LHCN-M2 (cell line): ENCODE data around the gene INPP4B. TPM values are rescaled to one million over a fixed set of nuclear protein-coding genes. Genes with fewer than 3 reads are reported as not detected.

Experiments used
- DNase-seq: peaks from one replicate; pipeline ENCODE4 v3.0.0-alpha.2; 2012; ENCODE audit warnings: low read depth
- total RNA-seq: library from RNA; depleted of rRNA; stranded (reverse); fragments of >200 nt; gene quantifications from 2 replicates; pipeline ENCODE4 v1.2.3, GENCODE V29; 2014

INPP4B gene
- total RNA-seq, 1 experiment from 2014 or later: 23.0 TPM

DNA sequence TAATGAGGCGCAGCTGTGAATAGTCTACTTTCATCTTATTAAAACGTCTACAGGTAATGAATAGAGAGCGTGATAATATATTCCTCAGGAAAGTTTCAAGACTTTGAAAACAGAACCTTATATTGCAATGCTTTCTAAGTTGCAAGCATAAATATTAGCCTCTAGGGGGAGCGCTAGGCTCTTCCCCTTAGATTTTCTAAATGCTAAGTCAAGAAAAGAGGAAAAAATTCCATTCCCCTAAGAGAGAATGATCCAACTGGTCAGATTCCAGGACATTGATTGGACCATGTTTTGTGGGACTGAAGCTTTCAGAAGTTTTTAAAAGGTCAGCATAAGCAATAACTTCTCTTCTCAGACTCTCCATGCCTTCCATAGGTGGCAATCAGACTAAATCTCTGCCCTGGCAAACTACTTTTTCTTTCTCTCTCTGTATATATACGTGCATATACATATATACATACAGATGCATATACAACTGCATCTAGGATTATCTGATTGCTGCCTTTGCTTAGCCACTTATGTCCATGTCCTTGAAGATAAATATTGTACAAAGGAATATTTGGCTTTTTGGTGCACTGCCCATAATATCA, 492.9 kb downstream of the INPP4B start:
- DNase-seq: peak; percentile 73

GRCh38 chr4:142352712-142353111, 493.4 kb downstream of the INPP4B start:
- DNase-seq: no peak

- DNase-seq: no peak
Measured at GRCh38 chr4:142351958-142352357, 494.1 kb downstream of the INPP4B start.

GRCh38 chr4:142350871-142351270, 495.2 kb downstream of the INPP4B start:
- peak; percentile 80 for DNase-seq

DNA sequence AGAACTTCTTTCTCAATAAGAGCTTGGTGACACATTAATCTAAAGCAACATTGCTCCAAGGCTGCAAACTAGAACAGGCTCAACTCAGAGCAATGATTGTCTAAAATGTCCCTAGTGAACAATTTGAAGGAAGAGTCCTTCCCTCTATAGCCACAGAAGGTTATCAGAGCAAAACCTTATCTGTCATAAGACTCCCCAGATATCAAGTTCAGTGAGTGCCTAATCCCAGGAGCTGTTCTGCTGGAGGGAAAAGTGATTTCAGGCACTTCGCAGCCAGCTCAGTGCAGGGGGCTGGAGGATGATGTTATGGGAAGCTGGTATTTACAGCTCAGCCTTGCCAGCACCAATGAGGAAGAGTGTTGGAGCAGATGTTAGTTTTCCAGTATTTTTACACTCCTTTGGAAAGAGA, 497.5 kb downstream of the INPP4B start:
- DNase-seq: no peak

GRCh38 chr4:142347241-142347640, 498.9 kb downstream of the INPP4B start:
- DNase-seq: no peak

DNA sequence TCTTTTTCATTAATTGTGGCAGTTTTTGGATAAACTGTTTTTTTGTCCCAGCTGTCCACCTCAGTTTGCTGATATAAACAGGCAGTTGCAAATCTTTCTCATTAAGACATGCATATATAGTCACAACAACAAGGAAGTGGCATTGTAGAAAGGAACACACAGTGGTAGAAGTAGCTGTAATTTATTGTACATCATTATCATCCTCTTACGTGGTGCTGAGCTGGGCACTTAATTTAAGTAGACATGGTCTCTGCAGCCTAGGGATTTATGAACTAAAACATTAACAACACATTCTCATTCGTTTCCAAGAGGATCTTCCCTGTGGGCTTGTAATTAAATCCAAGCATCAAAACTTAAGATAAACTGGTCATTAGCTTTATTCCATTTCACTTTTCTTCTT, 500.2 kb downstream of the INPP4B start:
- DNase-seq: no peak

DNA sequence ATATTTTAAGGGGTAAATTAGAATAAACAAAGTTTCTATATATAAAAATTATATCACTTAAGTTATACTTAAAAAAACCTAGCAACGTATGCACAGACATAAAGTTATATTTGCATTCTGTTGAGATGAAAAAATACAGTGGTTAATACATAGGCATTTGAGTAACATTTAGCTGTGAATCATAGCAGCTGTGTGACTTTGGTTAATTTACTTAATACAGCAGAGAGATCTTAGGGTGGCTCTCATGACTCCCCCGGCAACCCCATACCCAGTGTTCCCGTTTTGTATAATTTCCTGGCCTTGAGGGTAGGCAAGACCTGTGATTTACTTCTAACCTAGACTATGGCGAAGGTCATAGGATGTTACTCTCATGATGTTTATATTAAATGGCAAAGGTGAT, 504.8 kb downstream of the INPP4B start:
- DNase-seq: peak; percentile 26

DNA sequence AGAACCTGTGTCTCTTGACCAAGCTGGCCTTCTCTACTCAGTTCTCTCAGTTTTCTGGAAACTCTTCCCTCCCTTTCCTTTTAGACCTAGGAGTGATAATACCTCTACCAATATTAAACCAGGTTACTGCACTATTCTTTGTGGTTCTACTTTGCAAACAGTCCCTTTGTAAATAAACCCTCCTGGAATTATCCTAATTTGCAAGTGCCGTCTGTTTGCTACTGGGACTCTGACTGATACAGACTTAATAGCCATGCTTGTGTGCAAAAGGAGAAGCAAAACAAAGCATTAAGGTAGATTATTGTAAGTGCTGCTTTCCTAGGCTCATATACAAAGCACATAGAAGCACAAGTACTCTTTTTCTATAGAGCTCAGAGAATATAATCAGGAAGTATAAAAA, 507.0 kb downstream of the INPP4B start:
- no peak for DNase-seq

- DNase-seq: no peak
Measured at GRCh38 chr4:142336251-142336934, 509.7 kb downstream of the INPP4B start.

DNA sequence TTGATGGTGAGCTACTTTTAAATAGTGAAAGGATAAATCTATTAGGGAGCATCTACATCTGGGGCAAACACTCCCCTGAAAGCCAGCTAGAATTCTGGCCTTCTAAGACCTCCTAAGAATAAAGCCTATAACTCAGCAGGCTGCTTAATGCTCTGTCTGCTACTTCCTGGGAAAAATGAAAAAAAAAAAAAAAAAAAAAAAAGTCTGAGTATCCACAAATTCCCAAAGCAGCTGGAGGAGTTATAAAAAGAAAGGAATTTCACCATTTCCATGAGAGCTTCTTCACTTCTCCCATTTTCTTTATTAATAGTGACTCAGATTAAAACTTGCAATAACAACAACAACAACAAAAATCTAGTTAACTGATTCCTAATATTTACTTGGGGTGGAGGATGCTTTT, 511.2 kb downstream of the INPP4B start:
- DNase-seq: peak; percentile 32

DNA sequence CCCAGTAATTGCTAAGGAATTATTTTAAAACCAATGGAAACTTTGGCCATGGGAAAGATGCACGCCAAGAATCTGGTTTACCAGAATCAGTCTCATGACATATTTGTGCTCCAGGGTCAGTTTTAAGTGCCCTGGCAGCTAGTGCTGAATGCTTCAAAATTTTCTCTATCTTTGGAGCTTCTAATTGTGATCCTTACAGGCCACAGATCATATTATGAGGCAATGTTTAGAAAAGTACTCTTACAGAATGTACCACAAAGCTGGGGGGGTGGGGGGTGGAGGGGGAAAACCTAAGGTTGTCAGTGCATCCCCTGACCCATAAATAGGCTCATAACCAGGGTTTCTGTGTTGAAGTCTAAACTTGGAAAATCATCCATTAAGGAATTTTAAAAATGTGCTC, 514.5 kb downstream of the INPP4B start:
- no peak for DNase-seq

- DNase-seq: peak; percentile 40
Measured at GRCh38 chr4:142331132-142331531, 515.0 kb downstream of the INPP4B start.

GRCh38 chr4:142330311-142330710, 515.8 kb downstream of the INPP4B start:
- no peak for DNase-seq

DNA sequence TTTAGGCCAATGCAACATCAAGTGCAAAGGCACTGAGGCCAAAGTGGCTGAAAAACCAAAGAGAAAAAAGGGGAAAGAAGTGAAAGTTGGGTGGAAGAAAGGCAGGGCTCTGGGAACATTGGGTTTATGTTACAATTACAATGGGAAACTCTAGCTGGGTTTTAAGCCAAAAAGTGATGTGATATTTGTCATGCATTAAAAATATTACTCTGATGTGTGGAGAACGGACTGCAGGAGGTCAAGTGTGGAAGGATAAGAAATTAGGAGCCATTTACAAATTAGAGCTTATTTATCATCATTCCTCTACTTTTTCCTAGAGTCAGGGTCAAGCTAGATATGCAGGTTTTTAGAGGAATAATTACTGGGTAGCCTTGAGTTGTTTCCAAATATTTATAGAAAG, 516.8 kb downstream of the INPP4B start:
- DNase-seq: no peak

DNA sequence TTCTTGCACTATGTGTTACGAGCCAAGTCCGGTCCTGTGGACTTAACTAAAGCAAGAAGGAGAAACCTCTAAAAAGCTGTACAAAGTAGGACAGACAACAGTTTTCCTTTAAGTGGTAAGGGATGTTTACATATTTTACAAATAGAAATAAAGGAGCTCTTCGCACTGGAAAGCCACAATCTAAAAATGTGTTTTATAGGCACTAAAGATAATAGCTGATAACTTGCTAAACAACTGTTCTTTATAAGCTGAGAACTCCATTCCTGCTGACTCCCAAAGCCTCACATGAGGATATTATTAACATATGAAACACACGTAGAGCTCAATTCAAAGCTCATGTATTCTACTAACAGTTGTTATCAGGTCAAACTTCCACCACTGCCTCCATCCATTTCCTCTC, 519.9 kb downstream of the INPP4B start:
- DNase-seq: no peak

GRCh38 chr4:142324572-142324971, 521.5 kb downstream of the INPP4B start:
- DNase-seq: no peak

DNA sequence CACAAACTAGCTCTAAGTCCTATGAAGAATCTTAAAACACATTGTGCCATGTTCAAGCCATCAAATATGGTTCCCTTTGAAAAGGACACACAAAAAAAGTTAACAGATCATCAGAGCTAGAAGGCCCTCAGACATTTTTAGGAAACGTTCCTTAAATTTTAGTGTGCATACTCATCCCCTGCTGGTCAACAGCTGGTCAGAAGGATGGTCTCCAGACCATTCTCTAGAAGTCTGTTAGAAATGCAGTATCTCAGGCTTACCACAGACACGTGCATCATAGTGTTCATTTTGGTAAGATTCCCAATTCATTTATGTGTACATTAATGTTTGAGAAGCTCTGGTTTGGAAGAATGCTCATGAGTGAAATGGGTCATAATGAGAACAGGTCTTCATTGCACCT, 523.1 kb downstream of the INPP4B start:
- DNase-seq: peak; percentile 14

DNA sequence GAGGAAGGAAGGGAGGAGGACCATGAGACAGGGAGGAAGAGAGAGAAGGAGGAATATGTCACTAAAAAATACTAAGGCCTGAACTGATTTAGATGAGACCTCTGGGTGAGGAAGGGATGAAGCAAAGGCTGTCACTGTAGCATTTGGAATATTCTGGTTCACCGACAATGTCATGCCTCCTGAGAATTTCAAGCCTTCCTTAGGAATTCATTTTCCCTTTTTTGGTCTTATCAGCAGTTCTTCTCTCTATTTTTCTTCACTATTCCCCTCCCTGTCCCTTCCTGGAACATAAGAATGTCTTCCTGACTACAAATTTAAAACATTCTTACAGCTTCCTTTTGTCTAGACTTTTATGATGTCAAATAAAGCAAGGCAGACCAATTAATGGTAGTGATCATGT, 527.8 kb downstream of the INPP4B start:
- DNase-seq: no peak

GRCh38 chr4:142316913-142317312, 529.2 kb downstream of the INPP4B start:
- DNase-seq: no peak

DNA sequence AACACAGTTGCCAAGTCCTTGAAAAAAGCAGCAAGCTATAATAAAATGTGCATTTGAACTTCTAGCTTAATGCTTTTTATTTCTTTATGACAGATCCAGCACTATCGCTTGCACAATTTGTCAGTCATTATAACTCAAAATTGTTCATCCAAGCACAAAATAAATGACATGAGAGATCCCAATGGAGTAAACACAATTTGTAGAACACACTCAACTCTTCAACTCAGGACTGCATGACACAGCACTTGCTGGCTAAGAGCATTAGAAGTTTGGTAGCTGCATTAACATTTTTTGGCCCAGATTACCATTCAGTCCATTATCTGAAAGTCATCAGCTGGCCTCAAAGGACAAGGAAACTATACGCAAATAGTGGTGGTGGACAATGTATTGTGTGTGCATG, 530.1 kb downstream of the INPP4B start:
- DNase-seq: no peak

- no peak for DNase-seq
Measured at GRCh38 chr4:142314686-142315085, 531.4 kb downstream of the INPP4B start.

DNA sequence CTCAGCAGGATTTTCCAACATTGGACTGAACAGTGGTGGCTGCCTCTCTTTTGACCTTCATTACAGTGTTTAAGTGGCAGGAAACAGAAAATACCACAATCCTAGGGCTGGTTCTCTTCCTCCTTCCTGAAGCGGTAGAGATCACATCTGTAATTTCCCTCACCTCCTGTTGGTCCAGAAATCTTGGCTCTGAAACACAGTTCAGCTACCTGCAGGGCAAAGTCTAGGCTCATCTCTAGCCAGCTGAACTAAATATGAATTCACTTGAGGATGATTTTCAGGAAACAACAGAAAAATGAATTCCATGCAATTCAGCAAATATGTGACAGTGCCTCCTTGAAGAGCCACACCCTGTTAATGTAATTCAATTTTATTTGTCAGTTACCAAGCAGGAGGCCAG, 531.9 kb downstream of the INPP4B start:
- no peak for DNase-seq

DNA sequence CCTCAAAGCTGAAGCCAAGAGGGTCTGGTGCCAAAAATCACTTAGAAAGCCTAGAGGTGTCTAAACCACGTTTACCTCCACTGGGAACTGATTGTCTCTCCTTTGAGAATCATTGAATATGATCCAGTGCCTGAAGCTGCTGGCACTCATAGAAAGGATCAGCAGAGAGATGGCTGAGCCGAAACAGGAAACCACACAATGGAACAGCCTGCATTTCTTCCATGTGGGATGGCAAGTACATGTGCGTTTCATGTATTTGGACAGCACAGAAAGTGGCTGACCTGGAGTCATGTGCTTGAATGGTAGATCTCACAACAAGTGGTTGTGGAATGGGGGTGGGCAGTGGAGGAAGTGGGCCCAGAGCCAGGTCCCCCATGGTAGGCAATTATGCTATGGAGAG, 533.7 kb downstream of the INPP4B start:
- no peak for DNase-seq
